IPS DF 6.9 (cell line): Measurements from ENCODE around the gene ITGAX.

Source experiments
- DNase-seq: peaks from one replicate; pipeline ENCODE4 v3.0.0-alpha.2; 2013; ENCODE audit warnings: low read depth, low spot score
- H3K27ac ChIP-seq: one replicate; pipeline ENCODE4 v1.5.1; 2013; ENCODE audit warnings: low read length, control low read depth
- H3K27me3 ChIP-seq: 2 replicates; pipeline ENCODE4 v1.6.1; 2013; ENCODE audit warnings: mild to moderate bottlenecking, low read length; ENCODE audit not compliant: control insufficient read depth, insufficient read depth
- H3K36me3 ChIP-seq: 2 replicates; pipeline ENCODE4 v1.6.1; 2013; ENCODE audit warnings: low read length; ENCODE audit not compliant: control insufficient read depth, insufficient read depth
- H3K4me1 ChIP-seq: 2 replicates; pipeline ENCODE4 v1.6.1; 2013; ENCODE audit warnings: low read length; ENCODE audit not compliant: control insufficient read depth, insufficient read depth
- H3K4me3 ChIP-seq: 2 replicates; pipeline ENCODE4 v1.5.1; 2013; ENCODE audit warnings: mild to moderate bottlenecking, low read length
- H3K9me3 ChIP-seq: 2 replicates; pipeline ENCODE4 v1.6.1; 2013; ENCODE audit warnings: low read length, inconsistent platforms; ENCODE audit not compliant: control insufficient read depth, insufficient read depth
- WGBS: extraction: QIAGEN DNeasy Blood & Tissue Kit; methylation state at CpG from one replicate; pipeline ENCODE4 v1.1.7; 2013; ENCODE audit warnings: mixed read lengths, missing lambda C conversion rate; ENCODE audit not compliant: insufficient read length, insufficient coverage; 5-methylcytosine and 5-hydroxymethylcytosine counted together

The ITGAX gene

DNA sequence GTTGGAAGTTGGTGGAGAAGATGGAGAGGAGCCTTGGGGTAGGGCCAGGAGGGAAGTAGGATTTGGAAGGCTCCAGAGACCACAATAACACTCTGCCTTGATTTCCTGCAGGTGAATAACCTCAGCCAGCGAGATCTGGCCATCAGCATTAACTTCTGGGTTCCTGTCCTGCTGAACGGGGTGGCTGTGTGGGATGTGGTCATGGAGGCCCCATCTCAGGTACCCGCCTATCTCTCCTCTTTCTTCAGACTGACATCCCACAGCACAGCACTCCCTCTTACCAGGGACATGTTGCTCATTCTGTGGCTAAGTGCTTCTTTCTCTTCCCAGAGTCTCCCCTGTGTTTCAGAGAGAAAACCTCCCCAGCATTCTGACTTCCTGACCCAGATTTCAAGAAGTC, 68.3 kb downstream of the ITGAX start:
- Histone ChIP-seq H3K36me3 (no peaks in the 10 kb centered on the region; the same call in 1 of the 2 replicates), H3K9me3 (no peaks in the 10 kb centered on the region), H3K4me3 (no peak overlapping the region), H3K4me1 (no peaks in the 10 kb centered on the region), H3K27ac (no peak overlapping the region), H3K27me3 (no peaks in the 10 kb centered on the region; the same call in 1 of the 2 replicates)
- no peak for DNase-seq
- no CpG with 5 or more reads among the region's 3 CpGs for WGBS

DNA sequence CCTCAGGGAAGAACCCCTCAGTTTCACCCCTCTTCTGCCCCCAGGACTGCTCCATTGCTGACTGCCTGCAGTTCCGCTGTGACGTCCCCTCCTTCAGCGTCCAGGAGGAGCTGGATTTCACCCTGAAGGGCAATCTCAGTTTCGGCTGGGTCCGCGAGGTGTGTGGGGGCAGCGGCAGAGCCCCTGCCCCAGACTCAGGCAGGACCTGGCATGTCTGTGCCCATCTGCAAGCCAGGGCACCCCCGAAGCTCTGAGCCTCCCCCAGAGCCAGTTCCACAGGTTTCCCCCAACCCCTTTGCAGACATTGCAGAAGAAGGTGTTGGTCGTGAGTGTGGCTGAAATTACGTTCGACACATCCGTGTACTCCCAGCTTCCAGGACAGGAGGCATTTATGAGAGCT, 68.8 kb downstream of the ITGAX start:
- no peaks in the 10 kb centered on the region; the same call in 1 of the 2 replicates for H3K27me3 ChIP-seq
- no peaks in the 10 kb centered on the region; the same call in 1 of the 2 replicates for H3K36me3 ChIP-seq

DNA sequence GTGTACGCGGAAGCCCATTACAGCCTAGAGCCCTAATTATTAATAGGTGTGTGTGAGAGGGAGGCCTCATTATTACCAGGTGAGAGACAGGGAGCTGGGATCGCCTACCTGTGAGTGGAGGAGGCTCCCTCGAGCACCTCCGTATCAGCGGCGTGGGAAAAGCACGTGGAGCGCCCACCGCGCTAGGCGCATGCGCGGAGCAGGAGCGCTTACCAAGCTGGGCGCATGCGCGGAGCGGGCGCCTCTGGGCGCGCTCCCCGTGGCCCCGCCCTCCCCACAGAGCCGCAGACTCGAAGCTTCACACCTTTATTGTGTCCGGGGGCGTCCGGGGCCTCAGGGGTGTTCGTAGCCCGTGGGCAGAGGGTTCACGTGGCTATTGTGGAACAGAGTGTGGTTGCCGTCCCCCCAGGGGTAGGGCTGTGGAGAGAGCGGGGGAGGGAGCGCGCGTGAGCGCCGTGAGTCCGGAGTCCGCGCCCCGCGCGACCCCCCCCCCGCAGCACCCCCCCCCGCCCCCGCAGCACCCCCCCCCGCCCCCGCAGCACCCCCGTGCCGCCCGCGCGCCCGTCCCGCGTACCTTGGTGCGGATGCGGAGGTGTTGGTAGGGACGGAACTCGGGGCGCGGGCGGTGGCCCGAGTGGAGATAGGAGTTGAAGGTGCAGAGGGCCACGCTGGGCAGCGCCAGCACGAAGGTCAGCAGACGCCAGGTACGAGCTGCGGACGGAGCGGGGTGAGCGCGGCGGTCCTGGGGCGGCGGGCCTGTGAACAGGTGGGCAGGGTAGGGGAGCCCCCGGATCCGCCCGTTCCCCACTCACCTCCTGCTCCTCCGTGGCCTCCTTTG, 72.7 kb downstream of the ITGAX start:
- Histone ChIP-seq H3K9me3 (no peaks in the 10 kb centered on the region), H3K27ac (no peak overlapping the region), H3K4me1 (no peaks in the 10 kb centered on the region), H3K4me3 (no peak overlapping the region), H3K36me3 (no peaks in the 10 kb centered on the region; the same call in 1 of the 2 replicates), H3K27me3 (no peaks in the 10 kb centered on the region; the same call in 1 of the 2 replicates)
- DNase-seq: no peak
- WGBS: no CpG with 5 or more reads among the region's 83 CpGs

More for the DNA sequence above, 68.8 kb downstream of the ITGAX start:
- H3K4me1 ChIP-seq: no peaks in the 10 kb centered on the region
- DNase-seq: no peak
- no peaks in the 10 kb centered on the region for H3K9me3 ChIP-seq
- WGBS: no CpG with 5 or more reads among the region's 12 CpGs
- no peak overlapping the region for H3K4me3 ChIP-seq
- H3K27ac ChIP-seq: no peak overlapping the region

DNA sequence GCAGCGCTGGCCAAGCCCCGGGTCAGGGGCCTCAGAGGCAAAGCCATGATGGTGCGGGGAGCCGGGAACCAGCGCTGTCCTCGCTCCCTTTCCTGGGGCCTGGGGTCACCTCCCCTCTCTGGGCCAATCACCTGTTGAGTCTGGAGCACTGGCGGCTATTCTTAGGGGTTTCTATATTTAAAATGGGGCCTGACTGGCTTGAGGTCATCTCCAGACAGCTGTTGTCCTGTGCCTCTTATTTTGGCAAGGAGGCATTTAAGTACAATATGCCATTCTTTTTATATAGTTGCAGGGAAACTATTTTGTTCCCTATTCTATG, 73.3 kb downstream of the ITGAX start, which contains the start of gene COX6A2:
TSS of gene COX6A2 (minus strand) at position 82 of the 319 bp plus-strand sequence. CDS start at position 47, 35 bp downstream.
- Histone ChIP-seq H3K9me3 (no peaks in the 10 kb centered on the region), H3K27ac (no peak within 1 kb of the TSS), H3K4me3 (no peak within 1 kb of the TSS), H3K36me3 (no peaks in the 10 kb centered on the region; the same call in 1 of the 2 replicates), H3K27me3 (no peaks in the 10 kb centered on the region; the same call in 1 of the 2 replicates), H3K4me1 (no peaks in the 10 kb centered on the region)
- WGBS: no CpG with 5 or more reads among the region's 7 CpGs
- DNase-seq: no peak

DNA sequence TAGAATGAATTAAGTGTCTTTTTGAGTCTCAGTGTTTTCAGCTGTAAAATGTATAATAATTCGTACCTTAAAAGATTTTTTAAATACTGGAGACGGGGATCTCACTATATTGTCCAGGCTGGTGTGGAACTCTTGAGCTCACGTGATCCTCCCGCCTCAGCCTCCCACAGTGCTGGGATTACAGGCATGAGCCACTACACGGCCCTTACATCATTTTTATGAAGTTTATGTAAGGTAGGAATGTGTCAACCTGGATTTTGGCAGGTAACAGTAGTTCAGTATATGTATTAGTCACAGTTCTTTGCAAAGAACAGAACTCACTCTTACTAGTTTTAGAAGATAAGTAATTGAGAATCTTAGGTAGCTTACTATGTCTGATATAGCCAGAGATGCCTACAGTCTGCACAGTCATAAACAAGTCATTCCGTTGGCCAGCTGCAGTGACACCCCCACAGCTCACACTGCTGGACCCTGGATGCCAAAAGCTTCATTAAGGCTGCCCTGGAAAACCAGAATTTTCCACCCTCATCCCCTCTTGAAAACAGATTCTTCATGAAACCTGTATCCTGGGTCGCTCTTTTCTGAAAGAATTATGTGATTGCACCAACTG, 73.8 kb downstream of the ITGAX start:
- no CpG with 5 or more reads among the region's 7 CpGs for WGBS
- DNase-seq: no peak
- Histone ChIP-seq H3K27me3 (no peaks in the 10 kb centered on the region; the same call in 1 of the 2 replicates), H3K36me3 (no peaks in the 10 kb centered on the region; the same call in 1 of the 2 replicates), H3K9me3 (no peaks in the 10 kb centered on the region), H3K4me3 (no peak overlapping the region), H3K4me1 (no peaks in the 10 kb centered on the region), H3K27ac (no peak overlapping the region)

DNA sequence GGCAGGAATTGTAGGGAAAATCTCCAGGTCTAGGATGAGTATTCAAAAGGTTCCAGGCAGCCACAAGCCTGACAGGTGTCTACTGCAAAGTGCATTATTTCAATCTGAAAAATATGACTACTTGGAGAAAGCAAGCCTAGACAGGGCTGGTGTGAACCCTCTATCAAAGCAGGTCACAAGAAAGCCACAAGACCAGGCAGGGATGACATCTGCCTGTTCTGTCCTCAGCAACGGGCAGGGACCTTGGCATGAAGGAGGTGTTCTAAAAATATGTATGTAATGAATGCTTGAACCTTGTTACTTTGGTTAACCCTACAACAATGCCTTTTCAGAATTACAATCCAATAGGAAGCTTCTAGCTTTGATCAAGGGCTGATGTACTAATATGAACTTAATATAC, 74.3 kb downstream of the ITGAX start:
- H3K4me3 ChIP-seq: no peak overlapping the region
- no peak overlapping the region for H3K27ac ChIP-seq
- no peaks in the 10 kb centered on the region for H3K36me3 ChIP-seq
- H3K9me3 ChIP-seq: no peaks in the 10 kb centered on the region
- H3K27me3 ChIP-seq: no peaks in the 10 kb centered on the region; the same call in 1 of the 2 replicates
- no peak for DNase-seq
- no peaks in the 10 kb centered on the region for H3K4me1 ChIP-seq
- WGBS: no CpG with 5 or more reads among the region's 1 CpG

GRCh38 chr16:31429796-31430195, 74.8 kb downstream of the ITGAX start:
- H3K27ac ChIP-seq: no peak overlapping the region
- H3K27me3 ChIP-seq: no peaks in the 10 kb centered on the region
- WGBS: no CpG with 5 or more reads among the region's 3 CpGs
- no peaks in the 10 kb centered on the region for H3K4me1 ChIP-seq
- DNase-seq: no peak
- no peaks in the 10 kb centered on the region for H3K9me3 ChIP-seq
- H3K4me3 ChIP-seq: no peak overlapping the region
- no peaks in the 10 kb centered on the region for H3K36me3 ChIP-seq

DNA sequence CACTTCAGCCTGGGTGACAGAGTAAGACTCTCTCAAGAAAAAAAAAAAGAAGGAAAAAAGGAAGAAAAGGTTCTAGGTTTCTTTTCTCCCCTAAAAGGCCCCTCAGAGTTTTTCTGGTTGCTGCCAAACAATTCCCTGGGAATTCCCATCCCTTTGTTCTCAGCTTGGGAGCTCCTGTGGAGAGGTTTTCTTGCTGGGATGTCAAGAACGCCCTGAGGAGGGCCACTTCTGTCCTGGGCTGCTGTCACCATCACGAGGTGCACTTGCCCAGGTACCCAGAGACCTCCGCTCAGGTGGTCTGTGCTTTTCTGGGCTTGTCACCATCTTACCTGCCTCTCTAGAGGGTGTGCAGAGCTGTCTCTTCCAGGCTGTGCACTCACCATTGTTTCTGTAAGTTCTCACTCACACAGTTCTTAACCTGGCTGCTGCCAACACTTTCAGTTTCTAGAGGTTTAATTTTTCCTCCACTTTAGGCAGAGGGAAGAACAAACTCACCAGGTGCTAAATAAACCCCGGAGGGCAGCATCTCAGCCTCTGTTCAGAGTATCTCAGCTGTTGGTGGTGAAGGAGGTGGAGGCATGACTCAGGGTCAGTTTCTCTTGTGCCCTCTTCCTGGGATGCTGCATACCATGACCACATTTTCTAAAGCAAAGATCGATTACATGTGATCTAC, 75.5 kb downstream of the ITGAX start:
- WGBS: no CpG with 5 or more reads among the region's 5 CpGs
- H3K9me3 ChIP-seq: no peaks in the 10 kb centered on the region
- no peaks in the 10 kb centered on the region for H3K27me3 ChIP-seq
- H3K27ac ChIP-seq: no peak overlapping the region
- H3K4me3 ChIP-seq: no peak overlapping the region
- no peaks in the 10 kb centered on the region for H3K36me3 ChIP-seq
- no peaks in the 10 kb centered on the region for H3K4me1 ChIP-seq
- no peak for DNase-seq
